GM21576 (cell line): ENCODE data around the gene VPREB3.

Experiments used
- ATAC-seq: cut with Tn5 transposase; IDR thresholded peaks from one replicate; pipeline ENCODE4 v1.9.1; 2021; ENCODE audit warnings: mild to moderate bottlenecking, moderate library complexity; ENCODE audit not compliant: unreplicated experiment

VPREB3 gene

DNA sequence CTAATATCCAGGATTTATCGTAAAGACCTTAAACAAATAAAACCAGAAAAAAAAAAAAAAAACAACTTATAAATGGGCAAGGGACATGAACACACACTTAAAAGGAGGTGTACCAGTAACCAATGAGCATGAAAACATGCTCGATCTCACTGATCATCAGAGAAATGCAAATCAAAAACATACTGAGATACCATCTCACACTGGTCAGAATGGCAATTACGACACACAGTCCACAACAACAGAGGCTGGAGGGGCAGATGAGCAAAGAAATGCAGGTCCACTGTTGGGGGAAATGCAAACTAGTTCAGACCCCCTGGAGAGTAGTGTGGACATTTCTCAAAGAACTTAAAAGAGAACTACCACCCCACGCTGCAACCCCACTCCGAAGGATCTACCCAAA, 50.2 kb downstream of the VPREB3 start:
- ATAC-seq = no peak
